Trophoblast cell (in vitro differentiated cells and primary cell): ENCODE measurements around the gene DLEC1.
A peak's percentile ranks its signal among the peaks of the same experiment; 100 is the strongest.

Experiments
- DNase-seq, 2 donors: peaks; one replicate each; pipeline ENCODE4 v3.0.0-alpha.2; 2016
- H2AFZ ChIP-seq: 2 replicates; pipeline ENCODE4 v1.6.1; 2013; ENCODE audit warnings: low read length, moderate library complexity, mild to moderate bottlenecking; ENCODE audit not compliant: insufficient read depth, poor library complexity
- H2AK5ac ChIP-seq: 2 replicates; pipeline ENCODE4 v1.6.1; 2013; ENCODE audit warnings: mild to moderate bottlenecking, low read length
- H2BK120ac ChIP-seq: 2 replicates; pipeline ENCODE4 v1.6.1; 2013; ENCODE audit warnings: low read length, mild to moderate bottlenecking, moderate library complexity; ENCODE audit not compliant: insufficient read depth, poor library complexity
- H2BK12ac ChIP-seq: 2 replicates; pipeline ENCODE4 v1.6.1; 2013; ENCODE audit warnings: mild to moderate bottlenecking, low read length, moderate library complexity
- H2BK5ac ChIP-seq: 2 replicates; pipeline ENCODE4 v1.6.1; 2013; ENCODE audit warnings: low read length, low read depth, moderate library complexity, mild to moderate bottlenecking; ENCODE audit not compliant: poor library complexity
- H3K14ac ChIP-seq: 2 replicates; pipeline ENCODE4 v1.6.1; 2013; ENCODE audit warnings: mild to moderate bottlenecking, low read length
- H3K18ac ChIP-seq: 2 replicates; pipeline ENCODE4 v1.6.1; 2013; ENCODE audit warnings: mild to moderate bottlenecking, low read length
- H3K23ac ChIP-seq: 2 replicates; pipeline ENCODE4 v1.6.1; 2013; ENCODE audit warnings: low read length
- H3K27ac ChIP-seq: 2 replicates; pipeline ENCODE4 v1.5.1; 2013; ENCODE audit warnings: low read depth, mild to moderate bottlenecking, inconsistent platforms, low read length, moderate library complexity
- H3K27me3 ChIP-seq: 2 replicates; pipeline ENCODE4 v1.6.1; 2013; ENCODE audit warnings: inconsistent platforms, mild to moderate bottlenecking, low read length, moderate library complexity; ENCODE audit not compliant: insufficient read depth
- H3K36me3 ChIP-seq, 2 experiments: 1 replicate in 1 of 2; 2 replicates in 1 of 2; pipeline ENCODE4 v1.6.1; 2013; ENCODE audit warnings: low read length in 2 of 2, mild to moderate bottlenecking in 2 of 2, moderate library complexity in 1 of 2; ENCODE audit not compliant: insufficient read depth in 2 of 2, control insufficient read depth in 1 of 2
- H3K4ac ChIP-seq: 2 replicates; pipeline ENCODE4 v1.6.1; 2013; ENCODE audit warnings: low read depth, mild to moderate bottlenecking, low read length, moderate library complexity
- H3K4me1 ChIP-seq, 2 experiments: 1 replicate in 1 of 2; 2 replicates in 1 of 2; pipeline ENCODE4 v1.6.1; 2013; ENCODE audit warnings: low read length in 2 of 2, mild to moderate bottlenecking in 2 of 2, moderate library complexity in 1 of 2; ENCODE audit not compliant: insufficient read depth in 2 of 2, control insufficient read depth in 1 of 2
- H3K4me2 ChIP-seq: 2 replicates; pipeline ENCODE4 v1.6.1; 2013; ENCODE audit warnings: inconsistent platforms, mild to moderate bottlenecking, low read length, moderate library complexity
- H3K4me3 ChIP-seq: 2 replicates; pipeline ENCODE4 v1.5.1; 2013; ENCODE audit warnings: mild to moderate bottlenecking, low read depth, low read length, inconsistent platforms
- H3K79me1 ChIP-seq: one replicate; pipeline ENCODE4 v1.6.1; 2013; ENCODE audit warnings: low read length
- H3K79me2 ChIP-seq: 2 replicates; pipeline ENCODE4 v1.6.1; 2013; ENCODE audit warnings: low read length, mild to moderate bottlenecking; ENCODE audit not compliant: control insufficient read depth, insufficient read depth, poor library complexity
- H3K9ac ChIP-seq: 2 replicates; pipeline ENCODE4 v1.6.1; 2013; ENCODE audit warnings: mild to moderate bottlenecking, low read length
- H3K9me3 ChIP-seq: 2 replicates; pipeline ENCODE4 v1.6.1; 2013; ENCODE audit warnings: low read depth, mild to moderate bottlenecking, control low read depth, inconsistent platforms, low read length; ENCODE audit not compliant: insufficient read depth
- H4K12ac ChIP-seq: 2 replicates; pipeline ENCODE4 v1.6.1; 2013; ENCODE audit warnings: low read depth, mild to moderate bottlenecking, low read length, moderate library complexity
- H4K8ac ChIP-seq: 2 replicates; pipeline ENCODE4 v1.6.1; 2013; ENCODE audit warnings: low read depth, mild to moderate bottlenecking, low read length, moderate library complexity
- H4K91ac ChIP-seq: one replicate; pipeline ENCODE4 v1.6.1; 2013; ENCODE audit warnings: low read depth, mild to moderate bottlenecking, low read length, moderate library complexity
- WGBS: extraction: QIAGEN DNeasy Blood & Tissue Kit; methylation state at CpG from one replicate; pipeline ENCODE4 v1.1.7; 2013; ENCODE audit warnings: missing lambda C conversion rate; ENCODE audit not compliant: insufficient read length, insufficient coverage; ENCODE audit errors: extremely low coverage; 5-methylcytosine and 5-hydroxymethylcytosine counted together

DLEC1 gene

GRCh38 chr3:38008191-38008701, 30.8 kb upstream of the DLEC1 start:
- Histone ChIP-seq H3K27me3 (no peaks in the 10 kb centered on the region), H2AFZ (no peak overlapping the region), H2BK5ac (no peak overlapping the region), H2AK5ac (no peak overlapping the region), H3K79me2 (no peaks in the 10 kb centered on the region), H3K4me3 (no peak overlapping the region), H3K18ac (no peak overlapping the region), H4K12ac (no peak overlapping the region), H2BK120ac (no peak overlapping the region), H3K4ac (no peak overlapping the region), H3K36me3 (peaks cover 14 to 18% of the 10 kb centered on the region in 2 experiments), H3K14ac (no peak overlapping the region), H3K23ac (no peak overlapping the region), H3K9me3 (peaks cover 4% of the 10 kb centered on the region), H3K4me2 (no peak overlapping the region), H4K91ac (no peak overlapping the region), H3K27ac (no peak overlapping the region), H3K4me1 (no peaks in the 10 kb centered on the region), H2BK12ac (no peak overlapping the region), H3K79me1 (no peaks in the 10 kb centered on the region), H3K9ac (no peak overlapping the region), H4K8ac (no peak overlapping the region)
- no CpG with 5 or more reads among the region's 19 CpGs for WGBS
- no peak for DNase-seq

GRCh38 chr3:38008971-38009580, 29.9 kb upstream of the DLEC1 start:
- H2BK12ac ChIP-seq, result no peak overlapping the region
- WGBS, result no CpG with 5 or more reads among the region's 16 CpGs
- no peaks in the 10 kb centered on the region for H3K27me3 ChIP-seq
- no peak overlapping the region for H2BK120ac ChIP-seq
- no peak overlapping the region for H3K14ac ChIP-seq
- no peak overlapping the region for H4K12ac ChIP-seq
- H2BK5ac ChIP-seq, result no peak overlapping the region
- H3K4me3 ChIP-seq, result no peak overlapping the region
- H3K27ac ChIP-seq, result no peak overlapping the region
- H3K9me3 ChIP-seq, result peaks cover 4% of the 10 kb centered on the region
- no peak overlapping the region for H3K9ac ChIP-seq
- no peak overlapping the region for H4K91ac ChIP-seq
- no peak overlapping the region for H4K8ac ChIP-seq
- H3K79me2 ChIP-seq, result no peaks in the 10 kb centered on the region
- H3K23ac ChIP-seq, result no peak overlapping the region
- no peaks in the 10 kb centered on the region for H3K4me1 ChIP-seq
- no peak overlapping the region for H2AK5ac ChIP-seq
- H3K79me1 ChIP-seq, result no peaks in the 10 kb centered on the region
- DNase-seq, result no peak
- no peak overlapping the region for H3K4me2 ChIP-seq
- H3K36me3 ChIP-seq, result peaks cover 14 to 18% of the 10 kb centered on the region in 2 experiments
- no peak overlapping the region for H2AFZ ChIP-seq
- H3K4ac ChIP-seq, result no peak overlapping the region
- H3K18ac ChIP-seq, result no peak overlapping the region

- DNase-seq, result no peak
- Histone ChIP-seq H3K79me1 (no peaks in the 10 kb centered on the region), H3K9me3 (peaks cover 4% of the 10 kb centered on the region), H2BK120ac (no peak overlapping the region), H3K27ac (no peak overlapping the region), H2AFZ (no peak overlapping the region), H3K9ac (peak overlapping the region; percentile 29), H2BK12ac (no peak overlapping the region), H3K36me3 (peaks cover 14 to 18% of the 10 kb centered on the region in 2 experiments), H3K23ac (no peak overlapping the region), H3K18ac (no peak overlapping the region), H3K4ac (no peak overlapping the region), H3K4me2 (no peak overlapping the region), H4K91ac (no peak overlapping the region), H4K12ac (no peak overlapping the region), H3K79me2 (no peaks in the 10 kb centered on the region), H2AK5ac (no peak overlapping the region), H2BK5ac (no peak overlapping the region), H3K27me3 (no peaks in the 10 kb centered on the region), H3K4me1 (no peaks in the 10 kb centered on the region), H3K4me3 (peak overlapping the region; percentile 34), H4K8ac (no peak overlapping the region), H3K14ac (no peak overlapping the region)
- WGBS, result no CpG with 5 or more reads among the region's 27 CpGs
Observed at GRCh38 chr3:38009807-38010591, 29.0 kb upstream of the DLEC1 start.

- Histone ChIP-seq H3K79me1 (no peaks in the 10 kb centered on the region), H4K8ac (no peak overlapping the region), H2BK12ac (no peak overlapping the region), H3K4me3 (no peak overlapping the region), H3K27ac (no peak overlapping the region), H2BK120ac (no peak overlapping the region), H3K4me1 (no peaks in the 10 kb centered on the region), H2AK5ac (no peak overlapping the region), H3K9me3 (peaks cover 4% of the 10 kb centered on the region), H3K79me2 (no peaks in the 10 kb centered on the region), H3K36me3 (peaks cover 18 to 23% of the 10 kb centered on the region in 2 experiments), H3K14ac (no peak overlapping the region), H3K4me2 (no peak overlapping the region), H3K23ac (no peak overlapping the region), H3K9ac (no peak overlapping the region), H2BK5ac (no peak overlapping the region), H3K18ac (no peak overlapping the region), H4K12ac (no peak overlapping the region), H3K27me3 (no peaks in the 10 kb centered on the region), H2AFZ (no peak overlapping the region), H4K91ac (no peak overlapping the region), H3K4ac (no peak overlapping the region)
- no CpG with 5 or more reads among the region's 21 CpGs for WGBS
- DNase-seq, result no peak
Observed at GRCh38 chr3:38011111-38011510, 27.9 kb upstream of the DLEC1 start.
